Hepatocyte (in vitro differentiated cells): ENCODE results near the gene SOSTDC1.

Source experiments
- EZH2 ChIP-seq: fragments of 200-600 bp; sonication (generic); IDR thresholded peaks from 2 replicates; pipeline ENCODE4 v1.6.1; 2016; ENCODE audit warnings: antibody characterized with exemption, mild to moderate bottlenecking, borderline replicate concordance
- EZH2phosphoT487 ChIP-seq: fragments of 200-600 bp; sonication (generic); IDR thresholded peaks from one replicate; pipeline ENCODE4 v1.6.1; 2018; ENCODE audit warnings: antibody characterized with exemption, mild to moderate bottlenecking, low read depth, moderate library complexity; ENCODE audit not compliant: unreplicated experiment, severe bottlenecking
- TF ChIP-seq, protein P1 (sequence below): fragments of 200-600 bp; sonication (generic); IDR thresholded peaks from 2 replicates; pipeline ENCODE4 v1.5.1; 2016; ENCODE audit warnings: antibody characterized with exemption, mild to moderate bottlenecking; ENCODE audit not compliant: poor library complexity

- TF ChIP-seq, protein P1, sequence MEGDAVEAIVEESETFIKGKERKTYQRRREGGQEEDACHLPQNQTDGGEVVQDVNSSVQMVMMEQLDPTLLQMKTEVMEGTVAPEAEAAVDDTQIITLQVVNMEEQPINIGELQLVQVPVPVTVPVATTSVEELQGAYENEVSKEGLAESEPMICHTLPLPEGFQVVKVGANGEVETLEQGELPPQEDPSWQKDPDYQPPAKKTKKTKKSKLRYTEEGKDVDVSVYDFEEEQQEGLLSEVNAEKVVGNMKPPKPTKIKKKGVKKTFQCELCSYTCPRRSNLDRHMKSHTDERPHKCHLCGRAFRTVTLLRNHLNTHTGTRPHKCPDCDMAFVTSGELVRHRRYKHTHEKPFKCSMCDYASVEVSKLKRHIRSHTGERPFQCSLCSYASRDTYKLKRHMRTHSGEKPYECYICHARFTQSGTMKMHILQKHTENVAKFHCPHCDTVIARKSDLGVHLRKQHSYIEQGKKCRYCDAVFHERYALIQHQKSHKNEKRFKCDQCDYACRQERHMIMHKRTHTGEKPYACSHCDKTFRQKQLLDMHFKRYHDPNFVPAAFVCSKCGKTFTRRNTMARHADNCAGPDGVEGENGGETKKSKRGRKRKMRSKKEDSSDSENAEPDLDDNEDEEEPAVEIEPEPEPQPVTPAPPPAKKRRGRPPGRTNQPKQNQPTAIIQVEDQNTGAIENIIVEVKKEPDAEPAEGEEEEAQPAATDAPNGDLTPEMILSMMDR = no peak
- TF ChIP-seq EZH2 (no peak), EZH2phosphoT487 (no peak)
These were observed 35.4 kb downstream of the SOSTDC1 start for GRCh38 chr7:16430133-16430532.
